NCI-H226 (cell line): ENCODE measurements around the gene TSEN2.
A peak's percentile ranks its signal among the peaks of the same experiment; 100 is the strongest.
"Not testable (repeated sequence)": the region's sequence is repeated elsewhere in the genome, so short reads cannot be mapped to it uniquely, and the experiment has no call there.

ENCODE experiments used
- DNase-seq: peaks from one replicate; pipeline ENCODE4 v3.0.0-alpha.2; 2015

TSEN2 gene

GRCh38 chr3:12507591-12508281, 23.5 kb downstream of the TSEN2 start:
- DNase-seq = peak; percentile 39

GRCh38 chr3:12508291-12508700, 24.0 kb downstream of the TSEN2 start:
- peak; percentile 92 for DNase-seq

- DNase-seq = no peak
Measured at GRCh38 chr3:12509466-12509865, 25.2 kb downstream of the TSEN2 start.

- no peak for DNase-seq
Measured at GRCh38 chr3:12512534-12513118, 28.3 kb downstream of the TSEN2 start.

- no peak for DNase-seq
Measured at GRCh38 chr3:12513694-12514446, 29.6 kb downstream of the TSEN2 start.

- DNase-seq = no peak
Measured at GRCh38 chr3:12515631-12516030, 31.4 kb downstream of the TSEN2 start.

GRCh38 chr3:12516873-12517272, 32.6 kb downstream of the TSEN2 start:
- DNase-seq = no peak

- DNase-seq = no peak
Measured at GRCh38 chr3:12518261-12519028, 34.2 kb downstream of the TSEN2 start.

GRCh38 chr3:12521010-12521409, 36.7 kb downstream of the TSEN2 start:
- no peak for DNase-seq

- DNase-seq = peak; percentile 64
Measured at GRCh38 chr3:12522721-12523120, 38.4 kb downstream of the TSEN2 start.

- no peak for DNase-seq
Measured at GRCh38 chr3:12527757-12528143, 43.5 kb downstream of the TSEN2 start.

GRCh38 chr3:12532182-12532581, 47.9 kb downstream of the TSEN2 start:
- no peak for DNase-seq

GRCh38 chr3:12536423-12536822, 52.1 kb downstream of the TSEN2 start:
- DNase-seq = no peak

- DNase-seq = no peak
Measured at GRCh38 chr3:12541625-12542024, 57.3 kb downstream of the TSEN2 start.

- DNase-seq = not testable (repeated sequence)
Measured at GRCh38 chr3:12543497-12543896, 59.2 kb downstream of the TSEN2 start.

- no peak for DNase-seq
Measured at GRCh38 chr3:12544652-12545472, 60.6 kb downstream of the TSEN2 start.

- DNase-seq = no peak
Measured at GRCh38 chr3:12545473-12545791, 61.2 kb downstream of the TSEN2 start, which contains the start of gene MKRN2OS. Gene MKRN2OS (minus strand): TSS chr3:12545499. CDS start chr3:12545464, 35 bp downstream.

- DNase-seq = no peak
Measured at GRCh38 chr3:12549971-12550760, 65.9 kb downstream of the TSEN2 start.

GRCh38 chr3:12553921-12554391, 69.7 kb downstream of the TSEN2 start:
- no peak for DNase-seq

GRCh38 chr3:12556314-12556689, 72.0 kb downstream of the TSEN2 start:
- no peak for DNase-seq

- DNase-seq = peak; percentile 85
Measured at GRCh38 chr3:12556690-12557472, 72.6 kb downstream of the TSEN2 start, which contains the start of gene MKRN2. Gene MKRN2 (plus strand): TSS chr3:12557087. CDS start chr3:12557151, 64 bp downstream.
